GM12874 (cell line): ENCODE data around the gene SFXN5.

Experiments used
- TF ChIP-seq, protein P1 (sequence below): IDR thresholded peaks from 2 replicates; pipeline ENCODE4 v1.5.1; 2011; ENCODE audit warnings: low read depth, mild to moderate bottlenecking, control low read depth, low read length, moderate library complexity; ENCODE audit not compliant: insufficient read depth

The SFXN5 gene

DNA sequence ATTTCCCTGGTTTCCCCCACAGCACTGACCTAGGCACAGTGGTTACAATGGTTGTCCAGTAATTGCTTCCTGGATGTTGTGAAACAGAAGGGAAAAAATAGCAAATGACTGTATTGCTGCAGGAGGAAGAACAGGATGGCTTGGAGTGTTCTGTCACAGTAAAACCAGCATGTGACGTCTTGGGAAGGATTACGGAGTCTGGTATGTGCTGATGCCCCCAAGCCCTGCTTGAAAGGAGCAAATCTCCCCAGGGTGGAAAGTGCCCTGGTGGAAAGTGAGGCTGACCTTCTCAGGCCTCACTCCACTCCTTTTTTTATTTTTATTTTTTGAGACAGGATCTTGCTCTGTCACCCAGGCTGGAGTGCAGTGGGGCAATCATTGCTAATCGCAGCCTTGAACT, 33.4 kb upstream of the SFXN5 start:
- TF ChIP-seq, protein P1, sequence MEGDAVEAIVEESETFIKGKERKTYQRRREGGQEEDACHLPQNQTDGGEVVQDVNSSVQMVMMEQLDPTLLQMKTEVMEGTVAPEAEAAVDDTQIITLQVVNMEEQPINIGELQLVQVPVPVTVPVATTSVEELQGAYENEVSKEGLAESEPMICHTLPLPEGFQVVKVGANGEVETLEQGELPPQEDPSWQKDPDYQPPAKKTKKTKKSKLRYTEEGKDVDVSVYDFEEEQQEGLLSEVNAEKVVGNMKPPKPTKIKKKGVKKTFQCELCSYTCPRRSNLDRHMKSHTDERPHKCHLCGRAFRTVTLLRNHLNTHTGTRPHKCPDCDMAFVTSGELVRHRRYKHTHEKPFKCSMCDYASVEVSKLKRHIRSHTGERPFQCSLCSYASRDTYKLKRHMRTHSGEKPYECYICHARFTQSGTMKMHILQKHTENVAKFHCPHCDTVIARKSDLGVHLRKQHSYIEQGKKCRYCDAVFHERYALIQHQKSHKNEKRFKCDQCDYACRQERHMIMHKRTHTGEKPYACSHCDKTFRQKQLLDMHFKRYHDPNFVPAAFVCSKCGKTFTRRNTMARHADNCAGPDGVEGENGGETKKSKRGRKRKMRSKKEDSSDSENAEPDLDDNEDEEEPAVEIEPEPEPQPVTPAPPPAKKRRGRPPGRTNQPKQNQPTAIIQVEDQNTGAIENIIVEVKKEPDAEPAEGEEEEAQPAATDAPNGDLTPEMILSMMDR: no peak

- TF ChIP-seq, protein P1: no peak
These were observed 31.6 kb upstream of the SFXN5 start for GRCh38 chr2:73103018-73103542.

DNA sequence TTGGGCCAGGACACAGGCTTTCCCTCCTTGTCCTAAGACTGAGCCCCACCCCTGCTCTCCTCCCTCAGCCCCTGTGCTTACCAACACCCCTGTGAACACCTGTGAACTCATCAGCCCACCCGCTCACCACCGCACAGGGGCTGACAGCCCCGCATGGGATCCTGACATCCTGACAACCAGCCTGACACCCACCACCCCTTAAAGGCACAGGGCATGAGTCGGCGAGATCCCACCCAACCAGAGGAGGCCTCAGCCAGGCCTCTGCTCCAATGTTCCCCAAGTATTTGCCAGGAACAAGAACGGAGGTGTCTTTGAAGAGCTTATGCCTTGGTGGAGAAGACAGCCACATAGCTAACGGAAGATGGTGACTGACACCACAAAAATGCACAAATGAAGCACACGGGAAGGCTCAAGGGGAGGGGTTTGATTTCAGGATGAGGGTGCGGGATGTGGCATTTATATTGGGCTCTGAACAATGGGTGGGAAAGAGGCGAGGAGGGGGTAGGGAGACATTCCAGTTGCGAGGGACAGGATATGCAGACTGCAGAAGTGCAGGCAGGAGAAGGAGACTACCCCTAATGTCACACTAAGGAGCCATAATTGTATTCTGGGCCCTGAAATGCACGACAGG, 30.2 kb upstream of the SFXN5 start:
- TF ChIP-seq, protein P1: no peak

- TF ChIP-seq, protein P1: no peak
These were observed 29.4 kb upstream of the SFXN5 start for GRCh38 chr2:73100956-73101355.

GRCh38 chr2:73099486-73099885, 28.0 kb upstream of the SFXN5 start:
- TF ChIP-seq, protein P1: no peak

- TF ChIP-seq, protein P1: no peak
These were observed 24.4 kb upstream of the SFXN5 start for GRCh38 chr2:73095910-73096309.

DNA sequence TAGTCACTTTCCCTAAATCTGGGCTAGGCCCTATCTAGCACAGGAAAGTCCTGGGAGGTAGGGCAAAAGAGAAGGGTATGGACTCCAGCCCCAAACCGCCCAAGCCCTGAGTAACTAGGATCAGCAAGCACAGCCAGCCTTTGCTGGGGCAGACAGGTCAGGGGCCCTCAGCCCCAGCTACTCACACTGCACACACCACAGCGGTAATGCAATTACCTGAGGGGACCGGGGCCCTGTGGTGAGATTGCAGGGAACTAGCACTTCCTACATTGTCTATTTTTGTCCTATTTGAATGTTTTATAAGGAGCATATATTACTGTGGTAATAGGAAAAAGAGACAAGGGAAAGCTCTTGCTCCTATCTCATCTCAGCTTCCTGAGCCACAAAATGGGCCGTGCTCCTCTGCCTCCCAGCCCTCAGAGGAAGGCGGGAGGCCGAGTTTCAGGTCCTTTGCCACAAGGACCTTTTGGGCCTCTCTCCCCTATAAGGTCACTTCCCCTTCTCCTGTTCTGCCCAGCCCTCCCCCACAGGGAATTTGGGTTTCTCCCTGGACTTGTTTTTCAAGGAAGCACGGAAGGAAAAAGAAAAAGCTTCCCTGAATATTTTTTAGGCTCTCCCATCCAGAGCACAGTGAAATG, 20.8 kb upstream of the SFXN5 start:
- TF ChIP-seq, protein P1: no peak
